Measurements from ENCODE around the gene SLC35G2.

Gene SLC35G2

DNA sequence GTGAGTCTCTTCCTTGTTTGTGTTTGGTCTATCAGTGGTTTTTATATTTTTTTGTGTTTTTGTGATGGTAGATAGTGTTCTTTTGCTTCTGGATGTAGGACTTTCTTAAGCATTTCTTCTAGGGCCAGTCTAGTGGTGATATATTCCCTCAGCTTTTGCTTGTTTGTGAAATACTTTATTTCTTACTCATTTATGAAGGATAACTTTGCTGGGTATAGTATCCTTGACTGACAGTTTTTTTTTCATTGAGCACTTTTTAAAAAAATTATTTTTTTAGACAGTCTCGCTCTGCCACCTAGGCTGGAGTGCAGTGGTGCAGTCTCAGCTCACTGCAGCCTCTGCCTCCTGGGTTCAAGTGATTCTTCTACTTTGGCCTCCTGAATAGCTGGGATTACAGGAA is 85.0 kb downstream of the SLC35G2 start:
- no peak overlapping the region for H3K4me3 ChIP-seq (ENCODE audit: low read depth in 1 of 2, low read length in 2 of 2)
- peaks cover 18% of the 10 kb centered on the region for H3K9me3 ChIP-seq (ENCODE audit: insufficient read depth, low read length, severe bottlenecking)
- H3K27ac ChIP-seq (ENCODE audit: low read length), result no peak overlapping the region
- no peak overlapping the region for H3K9ac ChIP-seq (ENCODE audit: low read depth, low read length)
- H3K4me1 ChIP-seq (ENCODE audit: insufficient read depth, low read length), result peaks cover 27% of the 10 kb centered on the region
- DNase-seq (no peak), ATAC-seq (ENCODE audit: insufficient read depth, low read depth) (no peak)
- H3K27me3 ChIP-seq (ENCODE audit: insufficient read depth, low read length, poor library complexity), result no peaks in the 10 kb centered on the region
- no peak overlapping the region for H3K4me2 ChIP-seq (ENCODE audit: insufficient read depth, low read length)
- peaks cover 10% of the 10 kb centered on the region; the same call in 1 of the 2 replicates for H3K36me3 ChIP-seq (ENCODE audit: insufficient read depth, low read length)
- peaks cover 40% of the 10 kb centered on the region for H4K20me1 ChIP-seq (ENCODE audit: insufficient read depth, low read length)
- TF ChIP-seq, protein P1, sequence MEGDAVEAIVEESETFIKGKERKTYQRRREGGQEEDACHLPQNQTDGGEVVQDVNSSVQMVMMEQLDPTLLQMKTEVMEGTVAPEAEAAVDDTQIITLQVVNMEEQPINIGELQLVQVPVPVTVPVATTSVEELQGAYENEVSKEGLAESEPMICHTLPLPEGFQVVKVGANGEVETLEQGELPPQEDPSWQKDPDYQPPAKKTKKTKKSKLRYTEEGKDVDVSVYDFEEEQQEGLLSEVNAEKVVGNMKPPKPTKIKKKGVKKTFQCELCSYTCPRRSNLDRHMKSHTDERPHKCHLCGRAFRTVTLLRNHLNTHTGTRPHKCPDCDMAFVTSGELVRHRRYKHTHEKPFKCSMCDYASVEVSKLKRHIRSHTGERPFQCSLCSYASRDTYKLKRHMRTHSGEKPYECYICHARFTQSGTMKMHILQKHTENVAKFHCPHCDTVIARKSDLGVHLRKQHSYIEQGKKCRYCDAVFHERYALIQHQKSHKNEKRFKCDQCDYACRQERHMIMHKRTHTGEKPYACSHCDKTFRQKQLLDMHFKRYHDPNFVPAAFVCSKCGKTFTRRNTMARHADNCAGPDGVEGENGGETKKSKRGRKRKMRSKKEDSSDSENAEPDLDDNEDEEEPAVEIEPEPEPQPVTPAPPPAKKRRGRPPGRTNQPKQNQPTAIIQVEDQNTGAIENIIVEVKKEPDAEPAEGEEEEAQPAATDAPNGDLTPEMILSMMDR (IDR thresholded peaks at IDR 0.05; ENCODE audit: borderline replicate concordance, extremely low read depth, low read length, poor library complexity, severe bottlenecking), result no peak
- no peak for TF ChIP-seq EZH2 (IDR thresholded peaks at IDR 0.05; ENCODE audit: borderline replicate concordance, low read depth, low read length, severe bottlenecking)
- no peak overlapping the region for H2AFZ ChIP-seq (ENCODE audit: low read depth, low read length)
- H3K79me2 ChIP-seq (ENCODE audit: insufficient read depth, low read length), result peaks cover 100% of the 10 kb centered on the region

DNA sequence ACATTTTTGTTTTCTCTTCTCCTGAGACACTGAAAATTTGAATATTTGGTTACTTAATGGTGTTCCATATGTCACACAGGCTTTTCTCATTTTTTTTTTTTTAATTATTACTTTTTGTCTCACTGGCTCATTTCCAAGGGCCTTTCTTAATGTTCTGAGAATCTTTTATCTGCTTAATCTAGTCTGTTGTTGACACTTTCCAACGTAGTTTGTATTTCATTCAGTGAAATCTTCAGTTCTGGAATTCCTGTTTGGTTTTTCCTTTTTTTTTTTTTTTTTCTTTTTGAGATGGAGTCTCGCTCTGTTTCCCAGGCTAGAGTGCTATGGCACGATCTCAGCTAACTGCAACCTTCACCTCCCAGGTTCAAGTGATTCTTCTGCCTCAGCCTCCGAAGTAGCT is 85.8 kb downstream of the SLC35G2 start:
- DNase-seq (no peak), ATAC-seq (ENCODE audit: insufficient read depth, low read depth) (no peak)
- H3K27ac ChIP-seq (ENCODE audit: low read length), result no peak overlapping the region
- H3K27me3 ChIP-seq (ENCODE audit: insufficient read depth, low read length, poor library complexity), result no peaks in the 10 kb centered on the region
- peaks cover 18% of the 10 kb centered on the region for H3K9me3 ChIP-seq (ENCODE audit: insufficient read depth, low read length, severe bottlenecking)
- H3K9ac ChIP-seq (ENCODE audit: low read depth, low read length), result no peak overlapping the region
- H2AFZ ChIP-seq (ENCODE audit: low read depth, low read length), result no peak overlapping the region
- no peak for TF ChIP-seq EZH2 (IDR thresholded peaks at IDR 0.05; ENCODE audit: borderline replicate concordance, low read depth, low read length, severe bottlenecking)
- TF ChIP-seq, protein P1 (IDR thresholded peaks at IDR 0.05; ENCODE audit: borderline replicate concordance, extremely low read depth, low read length, poor library complexity, severe bottlenecking), result no peak
- H3K4me3 ChIP-seq (ENCODE audit: low read depth in 1 of 2, low read length in 2 of 2), result no peak overlapping the region
- H3K4me2 ChIP-seq (ENCODE audit: insufficient read depth, low read length), result no peak overlapping the region
- peaks cover 100% of the 10 kb centered on the region for H3K79me2 ChIP-seq (ENCODE audit: insufficient read depth, low read length)
- H3K4me1 ChIP-seq (ENCODE audit: insufficient read depth, low read length), result peaks cover 29% of the 10 kb centered on the region
- H4K20me1 ChIP-seq (ENCODE audit: insufficient read depth, low read length), result peaks cover 38% of the 10 kb centered on the region
- peaks cover 7% of the 10 kb centered on the region; the same call in 1 of the 2 replicates for H3K36me3 ChIP-seq (ENCODE audit: insufficient read depth, low read length)

Data from DND-41 (cell line).